PC-3 (cell line): ENCODE data around the gene ZNF385B. TPM values are rescaled to one million over a fixed set of nuclear protein-coding genes. Genes with fewer than 3 reads are reported as not detected.

Experiments
- ATAC-seq: fragments of 200-7000 bp; cut with Tn5 transposase; 2 replicates; pipeline ENCODE4 v1.9.1; 2020; ENCODE audit warnings: mild to moderate bottlenecking, moderate library complexity
- BruUV-seq: library from RNA; stranded (reverse); fragments of 400-500 nt; replicated peaks from 2 replicates; lab custom pipeline; 2021; lab: Mats Ljungman, UMichigan
- CTCF ChIA-PET: fragments of 300-600 bp; sonication (Branson Sonifier 250); formaldehyde crosslinking; loops from one replicate; lab custom pipeline; 2022; ENCODE audit warnings: antibody characterized with exemption; lab: Charles Lee
- POLR2A ChIA-PET: fragments of 300-600 bp; sonication (Branson Sonifier 250); formaldehyde crosslinking; loops from one replicate; lab custom pipeline; 2022; ENCODE audit warnings: antibody characterized with exemption; ENCODE audit not compliant: unreplicated experiment; lab: Charles Lee
- DNase-seq: peaks from one replicate; pipeline ENCODE4 v3.0.0-alpha.2; 2015
- H2AFZ ChIP-seq: fragments of 300-600 bp; sonication (generic); 2 replicates; pipeline ENCODE4 v1.6.0; 2016; ENCODE audit warnings: antibody characterized with exemption, low read length
- H3F3A ChIP-seq: fragments of 300-600 bp; sonication (generic); one replicate; pipeline ENCODE4 v1.6.0; 2017; ENCODE audit warnings: antibody characterized with exemption, low read length, control low read depth, mild to moderate bottlenecking; ENCODE audit not compliant: unreplicated experiment
- H3K27ac ChIP-seq: fragments of 300-600 bp; sonication (generic); 2 replicates; pipeline ENCODE4 v1.5.1; 2016; ENCODE audit warnings: mild to moderate bottlenecking, low read length
- H3K27me3 ChIP-seq: fragments of 300-600 bp; sonication (generic); 2 replicates; pipeline ENCODE4 v1.6.1; 2016; ENCODE audit warnings: low read length, mixed read lengths
- H3K36me3 ChIP-seq: fragments of 300-600 bp; sonication (generic); 2 replicates; pipeline ENCODE4 v1.6.1; 2016; ENCODE audit warnings: low read depth, mixed run types, low read length, mixed read lengths
- H3K4me1 ChIP-seq: fragments of 300-600 bp; sonication (generic); 2 replicates; pipeline ENCODE4 v1.5.1; 2016; ENCODE audit warnings: low read length; ENCODE audit not compliant: insufficient read depth
- H3K4me2 ChIP-seq: fragments of 300-600 bp; sonication (generic); 2 replicates; pipeline ENCODE4 v1.6.0; 2016; ENCODE audit warnings: low read length
- H3K4me3 ChIP-seq: fragments of 300-600 bp; sonication (generic); 2 replicates; pipeline ENCODE4 v1.5.1; 2016; ENCODE audit warnings: mild to moderate bottlenecking, low read length, mixed read lengths
- H3K79me2 ChIP-seq: fragments of 300-600 bp; sonication (generic); 2 replicates; pipeline ENCODE4 v1.6.1; 2017; ENCODE audit warnings: low read length, mixed read lengths
- H3K9ac ChIP-seq: fragments of 300-600 bp; sonication (generic); 2 replicates; pipeline ENCODE4 v1.6.0; 2016; ENCODE audit warnings: mild to moderate bottlenecking, low read length
- H3K9me2 ChIP-seq: fragments of 300-600 bp; sonication (generic); replicated peaks from 2 replicates; pipeline ENCODE4 v1.6.1; 2016; ENCODE audit warnings: mixed run types, low read length, mixed read lengths
- H3K9me3 ChIP-seq: fragments of 300-600 bp; sonication (generic); 2 replicates; pipeline ENCODE4 v1.6.1; 2016; ENCODE audit warnings: low read length, mixed read lengths
- H4K20me1 ChIP-seq: fragments of 300-600 bp; sonication (generic); 2 replicates; pipeline ENCODE4 v1.6.1; 2016; ENCODE audit warnings: low read length, mixed read lengths
- CTCF ChIP-seq: fragments of 300-600 bp; sonication (generic); conservative IDR thresholded peaks from 2 replicates; pipeline ENCODE4 v1.5.1; 2017; ENCODE audit warnings: antibody characterized with exemption, low read depth, mild to moderate bottlenecking, low read length
- EZH2 ChIP-seq: fragments of 300-600 bp; sonication (generic); IDR thresholded peaks from one replicate; pipeline ENCODE4 v1.6.1; 2017; ENCODE audit warnings: antibody characterized with exemption, mild to moderate bottlenecking, low read length; ENCODE audit not compliant: unreplicated experiment
- EZH2phosphoT487 ChIP-seq: fragments of 300-600 bp; sonication (generic); IDR thresholded peaks from 2 replicates; pipeline ENCODE4 v1.6.1; 2018; ENCODE audit warnings: mild to moderate bottlenecking, antibody characterized with exemption, low read length, borderline replicate concordance
- intact Hi-C: fragments of 100-400 bp; cut with micrococcal nuclease; formaldehyde crosslinking; loops from 2 replicates; pipeline ENCODE4 v1.9.0; 2023
- total RNA-seq: library from RNA; depleted of rRNA; stranded (reverse); fragments of >200 nt; gene quantifications from 2 replicates; pipeline ENCODE4 v1.2.3, GENCODE V29; 2014

ZNF385B gene
- total RNA-seq, 1 experiment from 2014 or later, result 2.4 TPM

- CTCF ChIA-PET, result no interaction called here
- H3K27ac ChIP-seq, result no peak overlapping the region
- H3F3A ChIP-seq, result no peaks in the 10 kb centered on the region
- H3K79me2 ChIP-seq, result no peaks in the 10 kb centered on the region
- H3K9me3 ChIP-seq, result no peaks in the 10 kb centered on the region
- H3K9me2 ChIP-seq, result no peaks in the 10 kb centered on the region
- H3K9ac ChIP-seq, result no peak overlapping the region
- H3K4me2 ChIP-seq, result no peak overlapping the region
- TF ChIP-seq EZH2phosphoT487 (no peak), EZH2 (no peak), CTCF (no peak)
- H3K4me1 ChIP-seq, result no peaks in the 10 kb centered on the region
- POLR2A ChIA-PET, result no interaction called here
- no peak for ATAC-seq
- intact Hi-C loops, result no loop called here
- DNase-seq, result no peak
- H4K20me1 ChIP-seq, result no peaks in the 10 kb centered on the region
- H3K36me3 ChIP-seq, result no peaks in the 10 kb centered on the region
- H3K27me3 ChIP-seq, result no peaks in the 10 kb centered on the region
- no peak overlapping the region for H2AFZ ChIP-seq
- BruUV-seq, result no TSS peak
- no peak overlapping the region for H3K4me3 ChIP-seq
These were observed 241.4 kb downstream of the ZNF385B start for GRCh38 chr2:179619947-179620467.

GRCh38 chr2:179614121-179614520 is 247.3 kb downstream of the ZNF385B start:
- no peaks in the 10 kb centered on the region for H3K4me1 ChIP-seq
- no peaks in the 10 kb centered on the region for H4K20me1 ChIP-seq
- H3K9me2 ChIP-seq, result no peaks in the 10 kb centered on the region
- no peak for ATAC-seq
- intact Hi-C loops, result no loop called here
- H2AFZ ChIP-seq, result no peak overlapping the region
- H3K9ac ChIP-seq, result no peak overlapping the region
- H3K79me2 ChIP-seq, result no peaks in the 10 kb centered on the region
- H3K36me3 ChIP-seq, result no peaks in the 10 kb centered on the region
- no peaks in the 10 kb centered on the region for H3K9me3 ChIP-seq
- no peak overlapping the region for H3K4me3 ChIP-seq
- no peaks in the 10 kb centered on the region for H3K27me3 ChIP-seq
- CTCF ChIA-PET, result no interaction called here
- H3K4me2 ChIP-seq, result no peak overlapping the region
- H3K27ac ChIP-seq, result no peak overlapping the region
- POLR2A ChIA-PET, result no interaction called here
- DNase-seq, result no peak
- TF ChIP-seq EZH2 (no peak), EZH2phosphoT487 (no peak), CTCF (no peak)
- no TSS peak for BruUV-seq
- no peaks in the 10 kb centered on the region for H3F3A ChIP-seq

- Histone ChIP-seq H2AFZ (no peak overlapping the region), H4K20me1 (no peaks in the 10 kb centered on the region), H3K9ac (no peak overlapping the region), H3K4me2 (no peak overlapping the region), H3K9me3 (no peaks in the 10 kb centered on the region), H3K79me2 (no peaks in the 10 kb centered on the region), H3K9me2 (no peaks in the 10 kb centered on the region), H3K4me3 (no peak overlapping the region), H3F3A (no peaks in the 10 kb centered on the region), H3K27ac (no peak overlapping the region), H3K36me3 (no peaks in the 10 kb centered on the region), H3K4me1 (no peaks in the 10 kb centered on the region), H3K27me3 (no peaks in the 10 kb centered on the region)
- DNase-seq (no peak), ATAC-seq (no peak)
- intact Hi-C loops, result no loop called here
- BruUV-seq, result no TSS peak
- no peak for TF ChIP-seq CTCF
- TF ChIP-seq EZH2phosphoT487, result no peak
- TF ChIP-seq EZH2, result no peak
- CTCF ChIA-PET, result no interaction called here
- POLR2A ChIA-PET, result no interaction called here
These were observed 247.7 kb downstream of the ZNF385B start for GRCh38 chr2:179613701-179614100.
